NOMO-1 (cell line): ENCODE results near the gene PCBD1.

Experiments
- DNase-seq, 2 experiments: peaks; one replicate each; lab custom pipeline; 2025; ENCODE audit not compliant: unreplicated experiment in 2 of 2; lab: John Stamatoyannopoulos, UW

The PCBD1 gene

GRCh38 chr10:70918851-70919530 lies 30.6 kb upstream of the PCBD1 start:
- DNase-seq: no peak

GRCh38 chr10:70917635-70918034 lies 29.3 kb upstream of the PCBD1 start:
- no peak for DNase-seq

GRCh38 chr10:70917226-70917625 lies 28.9 kb upstream of the PCBD1 start:
- DNase-seq: no peak

- DNase-seq: no peak
Measured at GRCh38 chr10:70916241-70916640, 27.9 kb upstream of the PCBD1 start.

- no peak for DNase-seq
Measured at GRCh38 chr10:70915806-70916205, 27.4 kb upstream of the PCBD1 start.

GRCh38 chr10:70915206-70915605 lies 26.8 kb upstream of the PCBD1 start:
- DNase-seq: no peak

- no peak for DNase-seq
Measured at GRCh38 chr10:70914316-70914864, 26.0 kb upstream of the PCBD1 start.

- DNase-seq: no peak
Measured at GRCh38 chr10:70913893-70914240, 25.5 kb upstream of the PCBD1 start.

- no peak for DNase-seq
Measured at GRCh38 chr10:70913191-70913892, 25.0 kb upstream of the PCBD1 start.

GRCh38 chr10:70912556-70912955 lies 24.2 kb upstream of the PCBD1 start:
- DNase-seq: no peak

- no peak for DNase-seq
Measured at GRCh38 chr10:70911386-70911785, 23.0 kb upstream of the PCBD1 start.

GRCh38 chr10:70910486-70911341 lies 22.3 kb upstream of the PCBD1 start:
- no peak for DNase-seq

- no peak for DNase-seq
Measured at GRCh38 chr10:70909326-70909935, 21.1 kb upstream of the PCBD1 start.

- no peak for DNase-seq
Measured at GRCh38 chr10:70908406-70909296, 20.3 kb upstream of the PCBD1 start.

GRCh38 chr10:70907637-70908405 lies 19.5 kb upstream of the PCBD1 start:
- no peak for DNase-seq

- DNase-seq: no peak
Measured at GRCh38 chr10:70906953-70907636, 18.7 kb upstream of the PCBD1 start.

GRCh38 chr10:70906031-70906783 lies 17.8 kb upstream of the PCBD1 start:
- no peak for DNase-seq
